ENCODE results near the gene PHACTR1.

Gene PHACTR1

GRCh38 chr6:12980741-12981140 lies 264.2 kb downstream of the PHACTR1 start:
- Histone ChIP-seq H2BK12ac (ENCODE audit: low read length) (no peak overlapping the region), H4K91ac (ENCODE audit: low read depth, low read length, poor library complexity) (no peak overlapping the region), H3K4me3 (ENCODE audit: low read length in 2 of 2) (no peak overlapping the region), H2BK120ac (ENCODE audit: low read depth, low read length) (no peak overlapping the region), H3K14ac (ENCODE audit: low read length) (no peak overlapping the region), H2BK5ac (ENCODE audit: low read length) (no peak overlapping the region), H2AFZ (ENCODE audit: low read length) (no peak overlapping the region), H3K18ac (ENCODE audit: low read length) (no peak overlapping the region), H3K9ac (ENCODE audit: low read depth, low read length, poor library complexity) (no peak overlapping the region), H3K27ac (replicated peaks; ENCODE audit: low read length) (no peak overlapping the region), H2BK15ac (ENCODE audit: low read length) (no peak overlapping the region), H2AK5ac (ENCODE audit: low read depth, low read length) (no peak overlapping the region), H3K36me3 (replicated peaks in 1 of 2; ENCODE audit: control insufficient read depth in 2 of 2, insufficient read depth in 2 of 2, low read length in 2 of 2) (no peaks in the 10 kb centered on the region), H3K4ac (ENCODE audit: low read length) (no peak overlapping the region), H3K79me1 (ENCODE audit: low read depth, low read length) (no peaks in the 10 kb centered on the region), H3K4me2 (ENCODE audit: insufficient read depth, low read length, poor library complexity, severe bottlenecking) (no peak overlapping the region), H3K27me3 (ENCODE audit: control insufficient read depth in 3 of 3, insufficient read depth in 3 of 3, low read depth in 1 of 3, low read length in 3 of 3) (no peaks in the 10 kb centered on the region), H3K23ac (ENCODE audit: low read depth, low read length, poor library complexity) (no peak overlapping the region), H3K4me1 (ENCODE audit: control insufficient read depth in 2 of 2, insufficient read depth in 1 of 2, low read depth in 1 of 2, low read length in 2 of 2) (no peaks in the 10 kb centered on the region), H3K9me3 (replicated peaks in 1 of 2; ENCODE audit: control insufficient read depth in 2 of 2, insufficient read depth in 1 of 2, low read depth in 1 of 2, low read length in 2 of 2) (no peaks in the 10 kb centered on the region), H4K8ac (ENCODE audit: low read depth, low read length) (no peak overlapping the region)
- DNase-seq (ENCODE audit: low spot score): no peak
- no CpG with 5 or more reads among the region's 4 CpGs for WGBS, 2 donors (ENCODE audit: extremely low coverage in 2 of 2, insufficient read length in 2 of 2, insufficient replicate concordance in 1 of 2)

GRCh38 chr6:12984776-12985175 lies 268.2 kb downstream of the PHACTR1 start:
- Histone ChIP-seq H3K79me1 (ENCODE audit: low read depth, low read length) (no peaks in the 10 kb centered on the region), H3K4me3 (ENCODE audit: low read length in 2 of 2) (no peak overlapping the region), H3K27me3 (ENCODE audit: control insufficient read depth in 3 of 3, insufficient read depth in 3 of 3, low read depth in 1 of 3, low read length in 3 of 3) (no peaks in the 10 kb centered on the region), H3K4me2 (ENCODE audit: insufficient read depth, low read length, poor library complexity, severe bottlenecking) (no peak overlapping the region), H3K18ac (ENCODE audit: low read length) (no peak overlapping the region), H2AK5ac (ENCODE audit: low read depth, low read length) (no peak overlapping the region), H2BK120ac (ENCODE audit: low read depth, low read length) (no peak overlapping the region), H2BK5ac (ENCODE audit: low read length) (no peak overlapping the region), H4K91ac (ENCODE audit: low read depth, low read length, poor library complexity) (no peak overlapping the region), H3K36me3 (replicated peaks in 1 of 2; ENCODE audit: control insufficient read depth in 2 of 2, insufficient read depth in 2 of 2, low read length in 2 of 2) (no peaks in the 10 kb centered on the region), H3K9me3 (replicated peaks in 1 of 2; ENCODE audit: control insufficient read depth in 2 of 2, insufficient read depth in 1 of 2, low read depth in 1 of 2, low read length in 2 of 2) (no peaks in the 10 kb centered on the region), H2BK12ac (ENCODE audit: low read length) (no peak overlapping the region), H3K4me1 (ENCODE audit: control insufficient read depth in 2 of 2, insufficient read depth in 1 of 2, low read depth in 1 of 2, low read length in 2 of 2) (no peaks in the 10 kb centered on the region), H3K14ac (ENCODE audit: low read length) (no peak overlapping the region), H3K23ac (ENCODE audit: low read depth, low read length, poor library complexity) (no peak overlapping the region), H2AFZ (ENCODE audit: low read length) (no peak overlapping the region), H2BK15ac (ENCODE audit: low read length) (no peak overlapping the region), H3K27ac (replicated peaks; ENCODE audit: low read length) (no peak overlapping the region), H3K9ac (ENCODE audit: low read depth, low read length, poor library complexity) (no peak overlapping the region), H3K4ac (ENCODE audit: low read length) (no peak overlapping the region), H4K8ac (ENCODE audit: low read depth, low read length) (no peak overlapping the region)
- DNase-seq (ENCODE audit: low spot score): no peak
- WGBS, 2 donors (ENCODE audit: extremely low coverage in 2 of 2, insufficient read length in 2 of 2, insufficient replicate concordance in 1 of 2): no CpG with 5 or more reads among the region's 2 CpGs

- Histone ChIP-seq H2BK5ac (ENCODE audit: low read length) (no peak overlapping the region), H3K14ac (ENCODE audit: low read length) (no peak overlapping the region), H3K9me3 (replicated peaks in 1 of 2; ENCODE audit: control insufficient read depth in 2 of 2, insufficient read depth in 1 of 2, low read depth in 1 of 2, low read length in 2 of 2) (peaks cover 0 to 2% of the 10 kb centered on the region in 2 donors), H3K4me2 (ENCODE audit: insufficient read depth, low read length, poor library complexity, severe bottlenecking) (no peak overlapping the region), H3K27ac (replicated peaks; ENCODE audit: low read length) (no peak overlapping the region), H4K8ac (ENCODE audit: low read depth, low read length) (no peak overlapping the region), H3K9ac (ENCODE audit: low read depth, low read length, poor library complexity) (no peak overlapping the region), H3K27me3 (ENCODE audit: control insufficient read depth in 3 of 3, insufficient read depth in 3 of 3, low read depth in 1 of 3, low read length in 3 of 3) (no peaks in the 10 kb centered on the region), H3K23ac (ENCODE audit: low read depth, low read length, poor library complexity) (no peak overlapping the region), H3K79me1 (ENCODE audit: low read depth, low read length) (no peaks in the 10 kb centered on the region), H4K91ac (ENCODE audit: low read depth, low read length, poor library complexity) (no peak overlapping the region), H2BK12ac (ENCODE audit: low read length) (no peak overlapping the region), H2BK15ac (ENCODE audit: low read length) (no peak overlapping the region), H3K4me1 (ENCODE audit: control insufficient read depth in 2 of 2, insufficient read depth in 1 of 2, low read depth in 1 of 2, low read length in 2 of 2) (no peaks in the 10 kb centered on the region), H3K36me3 (replicated peaks in 1 of 2; ENCODE audit: control insufficient read depth in 2 of 2, insufficient read depth in 2 of 2, low read length in 2 of 2) (no peaks in the 10 kb centered on the region), H3K4ac (ENCODE audit: low read length) (no peak overlapping the region), H3K4me3 (ENCODE audit: low read length in 2 of 2) (no peak overlapping the region), H2BK120ac (ENCODE audit: low read depth, low read length) (no peak overlapping the region), H3K18ac (ENCODE audit: low read length) (no peak overlapping the region), H2AK5ac (ENCODE audit: low read depth, low read length) (no peak overlapping the region), H2AFZ (ENCODE audit: low read length) (no peak overlapping the region)
- DNase-seq (ENCODE audit: low spot score): no peak
Measured at GRCh38 chr6:12987783-12988182, 271.2 kb downstream of the PHACTR1 start.

- H3K27me3 ChIP-seq (ENCODE audit: control insufficient read depth in 3 of 3, insufficient read depth in 3 of 3, low read depth in 1 of 3, low read length in 3 of 3): no peaks in the 10 kb centered on the region
- H3K9me3 ChIP-seq (replicated peaks in 1 of 2; ENCODE audit: control insufficient read depth in 2 of 2, insufficient read depth in 1 of 2, low read depth in 1 of 2, low read length in 2 of 2): peaks cover 0 to 3% of the 10 kb centered on the region in 2 donors
- DNase-seq (ENCODE audit: low spot score): no peak
- H3K14ac ChIP-seq (ENCODE audit: low read length): no peak overlapping the region
- H3K4ac ChIP-seq (ENCODE audit: low read length): no peak overlapping the region
- H3K4me2 ChIP-seq (ENCODE audit: insufficient read depth, low read length, poor library complexity, severe bottlenecking): no peak overlapping the region
- no peak overlapping the region for H4K8ac ChIP-seq (ENCODE audit: low read depth, low read length)
- no peak overlapping the region for H3K9ac ChIP-seq (ENCODE audit: low read depth, low read length, poor library complexity)
- no peak overlapping the region for H3K18ac ChIP-seq (ENCODE audit: low read length)
- no peak overlapping the region for H2BK12ac ChIP-seq (ENCODE audit: low read length)
- H2BK120ac ChIP-seq (ENCODE audit: low read depth, low read length): no peak overlapping the region
- no peak overlapping the region for H3K27ac ChIP-seq (replicated peaks; ENCODE audit: low read length)
- H2BK5ac ChIP-seq (ENCODE audit: low read length): no peak overlapping the region
- no peak overlapping the region for H2BK15ac ChIP-seq (ENCODE audit: low read length)
- no CpG with 5 or more reads among the region's 7 CpGs for WGBS, 2 donors (ENCODE audit: extremely low coverage in 2 of 2, insufficient read length in 2 of 2, insufficient replicate concordance in 1 of 2)
- H2AFZ ChIP-seq (ENCODE audit: low read length): no peak overlapping the region
- no peak overlapping the region for H3K23ac ChIP-seq (ENCODE audit: low read depth, low read length, poor library complexity)
- H3K4me3 ChIP-seq (ENCODE audit: low read length in 2 of 2): no peak overlapping the region
- H3K36me3 ChIP-seq (replicated peaks in 1 of 2; ENCODE audit: control insufficient read depth in 2 of 2, insufficient read depth in 2 of 2, low read length in 2 of 2): no peaks in the 10 kb centered on the region
- no peak overlapping the region for H4K91ac ChIP-seq (ENCODE audit: low read depth, low read length, poor library complexity)
- no peaks in the 10 kb centered on the region for H3K4me1 ChIP-seq (ENCODE audit: control insufficient read depth in 2 of 2, insufficient read depth in 1 of 2, low read depth in 1 of 2, low read length in 2 of 2)
- no peak overlapping the region for H2AK5ac ChIP-seq (ENCODE audit: low read depth, low read length)
- H3K79me1 ChIP-seq (ENCODE audit: low read depth, low read length): no peaks in the 10 kb centered on the region
Measured at GRCh38 chr6:12990162-12990561, 273.6 kb downstream of the PHACTR1 start.
